ENCODE measurements around the gene BCORL1.
A peak's percentile ranks its signal among the peaks of the same experiment; 100 is the strongest.

The BCORL1 gene
- total RNA-seq: 3.9 to 9.4 reads per million in 2 donors

GRCh38 chrX:129982300-129983251 is at the start of gene BCORL1:
Gene BCORL1, plus strand, starts transcription at chrX:129982635. Its CDS starts 22,597 bp downstream, at chrX:130005232.
- DNase-seq: peak; percentile 68 to 97 (median 83)

- no peak for DNase-seq
Measured at GRCh38 chrX:129932821-129933321, 49.6 kb upstream of the BCORL1 start.

GRCh38 chrX:129933700-129934099 is 48.7 kb upstream of the BCORL1 start:
- DNase-seq: no peak

GRCh38 chrX:129934461-129934860 is 48.0 kb upstream of the BCORL1 start:
- no peak for DNase-seq

- DNase-seq: no peak
Measured at GRCh38 chrX:129934952-129935351, 47.5 kb upstream of the BCORL1 start.

GRCh38 chrX:129938081-129938480 is 44.4 kb upstream of the BCORL1 start:
- no peak for DNase-seq

GRCh38 chrX:129939986-129940385 is 42.4 kb upstream of the BCORL1 start:
- DNase-seq: no peak

GRCh38 chrX:129940721-129941120 is 41.7 kb upstream of the BCORL1 start:
- DNase-seq: no peak

GRCh38 chrX:129945131-129945530 is 37.3 kb upstream of the BCORL1 start:
- no peak for DNase-seq

- no peak for DNase-seq
Measured at GRCh38 chrX:129953334-129953648, 29.1 kb upstream of the BCORL1 start.

- no peak for DNase-seq
Measured at GRCh38 chrX:129953881-129954280, 28.6 kb upstream of the BCORL1 start.

GRCh38 chrX:129954804-129955203 is 27.6 kb upstream of the BCORL1 start:
- DNase-seq: no peak

GRCh38 chrX:129955682-129956081 is 26.8 kb upstream of the BCORL1 start:
- no peak for DNase-seq

GRCh38 chrX:129956145-129956544 is 26.3 kb upstream of the BCORL1 start:
- DNase-seq: no peak

GRCh38 chrX:129956765-129957164 is 25.7 kb upstream of the BCORL1 start:
- DNase-seq: no peak

GRCh38 chrX:129957241-129958082 is 25.0 kb upstream of the BCORL1 start:
- peak in 2 of 5 experiments; percentile 15 to 64 for DNase-seq

- DNase-seq: no peak
Measured at GRCh38 chrX:129958083-129958465, 24.4 kb upstream of the BCORL1 start.

GRCh38 chrX:129958814-129959492 is 23.5 kb upstream of the BCORL1 start:
- DNase-seq: no peak

GRCh38 chrX:129959493-129959832 is 23.0 kb upstream of the BCORL1 start:
- no peak for DNase-seq

GRCh38 chrX:129961180-129962083 is 21.0 kb upstream of the BCORL1 start:
- DNase-seq: peak in 4 of 5 experiments; percentile 46 to 85 (median 52)

GRCh38 chrX:129963729-129964128 is 18.7 kb upstream of the BCORL1 start:
- DNase-seq: no peak

- DNase-seq: no peak
Measured at GRCh38 chrX:129965166-129965565, 17.3 kb upstream of the BCORL1 start.

Data from T-helper 2 cell (primary cell).